GM19395 (cell line): Measurements from ENCODE around the gene GTSE1.
A peak's percentile ranks its signal among the peaks of the same experiment; 100 is the strongest.

ENCODE experiments used
- ATAC-seq: cut with Tn5 transposase; IDR thresholded peaks from one replicate; pipeline ENCODE4 v1.9.1; 2021; ENCODE audit warnings: mild to moderate bottlenecking, moderate library complexity; ENCODE audit not compliant: unreplicated experiment

Gene GTSE1

DNA sequence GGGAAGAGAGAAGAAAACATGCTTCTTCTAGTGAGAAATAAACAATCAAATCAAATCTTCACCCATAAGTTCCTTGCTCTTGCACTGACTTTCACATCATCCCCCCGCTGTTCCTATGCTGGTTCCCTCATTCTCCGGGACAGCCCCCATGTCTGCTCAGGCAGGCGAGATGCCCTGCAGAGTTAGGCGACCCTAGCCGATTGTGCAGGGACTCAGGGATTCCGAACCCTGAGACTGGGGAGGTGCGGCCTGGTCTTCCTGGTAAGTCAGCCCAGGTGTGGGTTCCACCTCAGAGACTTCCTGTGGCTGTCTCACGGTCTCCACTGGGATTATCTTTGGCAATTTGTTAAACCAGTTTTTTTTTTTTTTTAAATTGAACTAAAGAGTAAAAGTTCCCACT lies 22.3 kb upstream of the GTSE1 start:
- no peak for ATAC-seq

DNA sequence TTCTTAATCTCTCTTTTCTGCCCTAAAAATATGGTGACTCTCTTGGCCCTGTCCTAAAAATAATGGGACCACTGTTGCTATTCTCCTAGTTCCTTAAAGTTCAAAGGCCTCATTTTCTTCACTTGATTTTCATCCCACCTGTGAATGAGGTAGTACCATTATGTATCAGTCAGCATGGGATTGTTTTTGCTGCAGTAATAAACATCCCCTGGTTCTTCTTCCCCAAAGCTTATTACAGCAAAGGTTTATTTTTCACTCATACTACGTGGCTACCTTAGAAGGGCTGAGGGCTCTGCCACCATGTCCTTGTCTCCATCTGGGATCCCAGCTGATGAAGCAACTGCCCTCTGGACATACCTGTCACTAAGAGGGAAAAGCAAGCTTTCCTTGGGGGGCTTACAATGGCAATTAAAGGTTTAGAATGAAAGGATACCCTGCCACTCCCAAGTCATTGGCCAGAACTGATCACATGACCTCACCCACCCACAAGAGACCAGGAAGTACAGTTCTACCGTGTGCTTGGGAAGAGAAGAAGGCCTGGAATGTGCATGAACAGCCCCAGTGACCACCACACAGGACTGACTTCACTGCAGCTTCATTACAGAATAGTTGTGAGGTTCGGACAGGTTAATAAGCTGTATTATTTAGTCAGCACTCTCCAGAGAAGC lies 21.1 kb upstream of the GTSE1 start:
- no peak for ATAC-seq

DNA sequence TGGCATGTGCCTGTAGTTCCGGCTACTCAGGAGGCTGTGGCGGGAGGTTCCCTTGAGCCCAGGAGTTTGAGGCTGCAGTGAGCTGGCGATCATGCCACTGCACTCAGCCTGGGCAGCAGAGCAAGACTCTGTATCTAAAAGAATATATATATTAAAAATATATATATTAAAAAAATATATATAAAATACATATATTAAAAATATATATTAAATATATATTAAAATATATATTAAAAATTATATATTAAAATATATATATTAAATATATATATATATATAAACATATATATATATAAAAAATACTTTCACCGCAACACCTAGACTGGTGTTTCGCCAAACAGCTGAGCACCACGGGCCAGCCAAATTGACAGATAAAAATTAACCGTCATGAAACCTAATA lies 20.1 kb upstream of the GTSE1 start:
- ATAC-seq, result no peak

DNA sequence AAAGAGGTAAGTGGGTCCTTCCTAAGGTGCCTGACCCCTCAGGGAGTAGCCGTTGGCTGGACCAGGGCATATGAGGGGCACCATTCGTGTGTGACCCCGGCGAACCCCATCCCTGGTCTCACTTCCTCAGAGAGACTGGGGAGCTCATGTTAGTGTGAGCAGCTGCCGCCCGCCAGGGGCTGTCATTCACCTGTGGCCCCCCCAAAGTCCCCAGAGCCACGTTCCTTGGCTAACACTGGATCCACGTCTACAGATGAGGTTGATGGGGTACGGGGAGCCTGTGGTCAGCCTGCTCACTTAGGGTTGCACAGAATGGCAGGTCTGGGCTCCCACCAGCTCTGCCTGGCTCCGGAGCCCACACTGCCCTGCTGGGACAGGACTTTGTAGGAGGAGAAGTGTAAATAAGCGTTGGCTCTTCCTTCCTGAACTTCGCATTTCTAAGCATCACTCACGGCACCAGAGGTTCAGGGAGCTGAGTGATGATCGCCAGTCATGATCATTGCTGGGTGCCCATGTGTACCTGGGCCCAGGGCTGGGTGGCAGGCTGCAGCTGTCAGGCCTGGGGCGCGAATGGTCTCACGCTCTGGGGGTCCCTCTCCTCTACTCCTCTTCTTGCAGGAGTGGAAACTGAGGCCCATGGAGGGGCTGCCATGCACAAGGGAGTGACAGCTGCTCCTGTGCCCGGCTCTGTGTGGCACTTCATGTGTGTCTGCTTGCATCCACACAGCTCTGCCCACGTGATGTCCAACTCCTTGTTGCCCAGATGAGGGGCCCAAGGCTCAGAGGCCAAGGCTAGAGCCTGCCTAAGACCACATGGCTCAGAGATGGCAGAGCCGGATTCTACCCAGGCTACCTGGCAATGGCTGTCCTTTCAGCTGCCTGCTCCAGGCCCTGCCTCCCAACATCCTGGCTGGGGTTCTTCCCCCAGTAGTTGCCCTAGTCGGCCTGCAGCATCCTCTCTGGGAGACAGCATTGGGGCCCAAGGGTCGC lies 17.7 kb upstream of the GTSE1 start:
- ATAC-seq, result no peak

DNA sequence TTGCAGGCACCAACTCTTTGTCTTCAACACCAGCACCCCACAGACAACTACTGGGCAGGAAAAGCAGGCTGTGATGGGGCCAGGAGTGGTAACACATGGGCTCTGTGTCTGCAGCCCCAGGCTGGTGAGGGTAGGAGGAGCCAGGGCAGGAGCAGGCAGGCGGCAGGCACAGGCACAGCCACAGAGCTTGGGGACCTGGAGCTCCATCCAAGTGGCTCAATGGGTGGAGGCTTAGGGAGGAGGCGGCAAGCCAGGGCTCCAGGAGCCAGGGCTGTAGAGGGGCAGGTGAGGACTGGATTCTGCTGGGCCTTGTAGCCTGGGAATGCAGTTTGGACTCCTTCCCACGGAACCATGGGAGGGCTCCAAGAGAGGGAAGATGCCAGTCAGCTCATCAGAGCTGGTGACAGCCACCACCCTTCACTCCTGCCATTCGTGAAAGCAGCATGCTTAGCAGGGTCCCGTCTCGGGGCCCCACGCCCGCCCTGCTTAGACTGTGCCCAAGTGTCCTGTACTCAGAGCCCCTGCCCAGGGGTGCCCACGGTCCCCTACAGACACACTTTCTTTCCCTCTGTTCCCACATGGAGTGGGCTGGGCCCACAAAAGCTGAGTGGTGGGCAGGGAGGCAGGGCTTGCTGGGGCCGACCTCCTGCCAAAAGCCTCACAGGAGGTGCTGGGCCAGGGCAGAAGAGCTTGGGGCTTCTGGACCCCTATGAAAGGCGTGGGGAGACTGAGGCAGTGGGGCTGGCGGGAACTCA lies 16.4 kb upstream of the GTSE1 start:
- ATAC-seq, result no peak

DNA sequence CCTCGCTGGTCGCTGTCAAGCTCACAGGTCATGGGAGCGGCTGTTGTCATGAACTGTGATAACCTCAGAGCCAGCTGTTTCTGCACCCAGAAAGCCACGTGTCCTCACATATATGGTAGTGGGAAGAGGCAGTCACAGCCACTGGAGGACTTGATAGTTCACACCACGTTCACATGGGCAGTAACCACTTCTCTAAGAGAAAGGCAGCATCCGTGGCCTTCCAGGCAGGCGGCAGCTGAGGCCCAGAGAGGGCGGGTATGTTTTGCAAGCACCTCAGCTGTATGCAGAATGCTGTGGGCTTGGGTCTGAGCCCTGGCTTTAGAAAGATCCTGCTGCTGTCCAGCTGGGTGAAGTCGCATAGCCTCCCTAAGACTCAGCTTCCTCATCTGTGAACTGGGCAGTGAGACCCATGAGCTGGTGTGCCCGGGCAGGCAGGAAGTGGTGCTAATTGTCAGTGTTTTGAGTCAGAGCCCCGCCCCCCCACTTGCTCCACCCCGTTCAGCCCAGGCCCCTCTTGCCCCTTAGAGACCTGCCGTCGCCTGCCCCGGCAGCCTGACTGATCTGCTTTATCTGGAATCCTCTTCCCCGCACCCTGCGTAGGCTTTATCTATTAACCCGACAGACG lies 15.6 kb upstream of the GTSE1 start:
- ATAC-seq, result no peak

DNA sequence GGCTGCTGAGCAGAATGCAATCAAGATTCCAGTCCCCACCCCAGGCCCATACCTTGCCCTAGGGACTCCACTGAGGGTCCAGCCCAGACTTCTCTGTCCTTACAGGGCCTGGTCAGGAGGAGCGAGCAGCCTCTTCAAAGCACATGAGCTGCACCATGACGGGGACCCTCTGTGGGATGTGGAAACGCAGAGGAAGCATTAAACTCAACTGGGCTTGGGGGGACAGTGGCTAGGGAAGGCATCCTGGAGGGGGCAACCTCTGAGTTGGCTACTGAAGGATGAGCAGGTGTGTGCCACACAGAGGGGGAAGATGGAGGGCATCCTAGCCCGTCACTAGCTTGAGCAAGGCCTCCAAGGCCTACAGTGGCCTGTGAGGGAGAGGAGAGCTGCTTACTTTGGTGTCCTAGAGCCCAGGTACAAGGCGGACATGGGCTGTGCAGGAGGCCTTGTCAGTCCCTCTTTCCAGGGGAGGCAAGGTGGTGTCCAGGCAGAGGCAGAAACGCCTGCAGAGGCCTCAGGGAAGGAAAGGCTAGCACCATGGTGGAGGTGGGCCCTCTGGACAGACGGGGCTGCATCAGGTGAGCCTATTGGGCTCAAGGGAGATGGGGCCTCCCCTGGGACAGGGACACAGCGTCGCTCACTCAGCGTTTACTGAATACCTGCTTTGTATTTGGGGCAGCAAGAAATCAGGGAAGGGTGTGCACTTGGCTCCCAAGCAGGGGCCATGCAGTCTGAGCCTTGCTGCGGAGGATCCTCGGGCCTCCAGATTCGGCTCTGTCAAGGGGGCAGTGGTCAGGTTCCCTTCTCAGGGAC lies 14.6 kb upstream of the GTSE1 start:
- ATAC-seq, result no peak

DNA sequence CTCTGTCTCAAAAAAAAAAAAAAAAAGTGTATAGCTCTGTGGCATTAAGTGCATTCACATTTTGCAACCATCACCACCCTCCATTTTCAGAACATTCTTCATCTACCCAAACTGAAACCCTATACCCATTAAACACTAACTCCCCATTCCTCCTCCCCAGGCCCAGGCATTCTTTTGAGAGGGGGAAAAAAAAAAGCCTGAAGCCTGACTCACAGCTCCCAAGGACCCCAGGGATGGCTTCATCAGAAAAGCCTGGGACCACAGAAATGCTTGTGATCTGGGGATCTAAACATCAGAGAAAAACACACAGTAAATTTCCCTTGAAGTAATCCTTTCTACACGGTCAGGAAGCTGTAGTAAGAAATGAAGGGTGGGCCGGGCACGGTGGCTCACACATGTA lies 10.7 kb upstream of the GTSE1 start:
- no peak for ATAC-seq

DNA sequence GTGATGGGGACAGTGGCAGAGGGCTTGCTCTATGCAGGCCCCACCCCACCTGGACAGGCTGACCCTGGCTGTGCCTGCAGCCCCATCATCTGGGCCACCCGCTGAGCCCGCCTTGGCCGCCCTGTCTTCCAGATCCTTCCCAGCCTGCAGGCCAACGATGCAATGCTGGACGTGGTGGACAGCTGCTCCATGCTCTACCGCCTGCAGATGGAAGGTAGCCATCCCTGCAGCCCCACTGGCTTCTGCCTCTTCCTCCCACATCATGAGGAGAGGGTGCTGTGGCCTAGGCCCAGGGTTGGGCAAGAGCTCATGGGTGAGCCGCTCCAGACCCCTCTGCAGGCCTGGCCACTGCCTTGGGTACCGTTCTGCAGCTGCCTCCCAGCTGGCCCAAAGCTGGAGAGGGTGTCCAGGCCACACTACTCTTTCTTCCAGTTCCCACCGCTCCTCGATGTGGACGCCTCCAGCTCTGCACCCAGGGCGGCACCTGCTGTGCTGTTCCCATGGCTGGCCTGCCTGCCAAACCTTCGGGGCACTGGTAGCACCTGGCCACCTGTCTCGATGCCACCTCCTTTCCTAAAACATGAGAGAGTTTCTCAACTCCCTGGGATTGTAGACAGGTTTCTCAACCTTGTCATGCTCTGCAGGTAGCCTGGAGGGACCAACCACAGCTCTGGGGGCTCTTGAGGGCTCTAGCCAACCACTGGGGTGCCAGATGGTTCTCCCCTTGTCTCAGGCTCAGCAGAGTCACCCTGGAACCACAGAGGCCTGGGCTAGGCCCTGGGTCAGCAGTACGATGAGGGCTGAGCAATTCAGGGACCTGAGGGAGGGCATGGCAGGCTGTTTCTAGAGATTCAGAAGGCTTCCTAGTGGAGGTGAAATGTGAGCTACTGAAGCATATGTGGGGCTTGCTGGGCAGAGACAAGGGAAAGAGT lies 9.5 kb upstream of the GTSE1 start:
- ATAC-seq, result no peak

DNA sequence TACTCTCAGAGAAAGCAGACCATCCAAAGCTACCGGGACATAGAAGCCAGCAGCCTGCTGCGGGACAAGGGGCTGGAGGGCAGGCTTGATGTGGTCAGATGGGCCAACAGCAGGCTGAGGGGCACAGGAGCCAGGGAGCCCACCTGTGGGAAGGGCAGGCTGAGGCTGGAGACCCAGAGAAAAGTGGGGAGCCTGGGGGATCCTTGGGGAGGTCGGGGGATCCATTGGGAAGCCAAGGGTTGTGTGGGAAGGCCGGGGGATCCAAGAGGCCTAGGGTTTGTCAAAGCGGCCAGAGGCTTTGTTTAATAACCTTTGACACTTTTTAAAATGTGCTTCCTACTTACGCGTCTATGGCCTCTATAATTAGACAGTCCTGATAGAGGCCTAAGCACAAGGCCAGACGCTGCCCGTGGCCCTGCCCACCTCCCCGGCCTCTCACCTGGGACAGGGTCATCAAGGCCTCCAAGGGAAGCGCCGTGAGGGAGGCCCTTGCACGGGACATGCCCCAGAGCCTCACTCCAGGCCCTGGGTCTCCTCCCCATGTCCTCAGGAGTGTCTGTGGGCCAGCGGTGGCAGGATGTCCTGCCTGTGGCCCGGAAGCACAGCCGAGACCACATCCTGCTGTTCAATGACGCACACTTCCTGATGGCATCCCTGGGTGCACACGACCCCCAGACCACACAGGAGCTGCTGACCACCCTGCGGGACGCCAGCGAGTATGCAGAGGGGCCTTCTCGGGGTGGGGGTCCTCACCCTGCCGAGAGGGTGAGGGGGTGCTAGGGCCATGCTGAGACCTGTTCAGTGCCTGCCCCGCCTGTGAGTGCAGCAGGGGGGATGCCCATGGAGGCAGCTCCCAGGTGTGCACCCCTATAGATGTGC lies 8.6 kb upstream of the GTSE1 start:
- ATAC-seq, result peak; percentile 71

DNA sequence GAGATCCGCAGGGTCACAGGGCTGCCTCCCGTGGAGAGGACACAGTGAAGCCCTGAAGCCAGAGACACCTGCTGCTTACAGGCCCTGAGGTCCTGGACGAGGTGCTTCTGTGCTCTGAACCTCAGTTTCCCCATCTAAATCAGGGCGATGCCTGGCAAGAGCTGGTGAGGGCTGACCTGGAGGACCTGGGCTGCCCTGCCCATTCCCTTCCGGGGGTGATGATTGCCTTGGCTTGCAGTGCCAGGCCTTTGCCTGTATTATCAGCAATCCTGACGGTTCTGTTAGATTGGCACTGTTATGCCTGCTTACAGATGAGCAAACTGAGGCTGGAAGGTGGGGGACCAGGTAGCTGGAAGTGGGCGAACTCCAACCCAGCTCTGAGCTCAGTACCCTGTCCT lies 7.8 kb upstream of the GTSE1 start:
- no peak for ATAC-seq

DNA sequence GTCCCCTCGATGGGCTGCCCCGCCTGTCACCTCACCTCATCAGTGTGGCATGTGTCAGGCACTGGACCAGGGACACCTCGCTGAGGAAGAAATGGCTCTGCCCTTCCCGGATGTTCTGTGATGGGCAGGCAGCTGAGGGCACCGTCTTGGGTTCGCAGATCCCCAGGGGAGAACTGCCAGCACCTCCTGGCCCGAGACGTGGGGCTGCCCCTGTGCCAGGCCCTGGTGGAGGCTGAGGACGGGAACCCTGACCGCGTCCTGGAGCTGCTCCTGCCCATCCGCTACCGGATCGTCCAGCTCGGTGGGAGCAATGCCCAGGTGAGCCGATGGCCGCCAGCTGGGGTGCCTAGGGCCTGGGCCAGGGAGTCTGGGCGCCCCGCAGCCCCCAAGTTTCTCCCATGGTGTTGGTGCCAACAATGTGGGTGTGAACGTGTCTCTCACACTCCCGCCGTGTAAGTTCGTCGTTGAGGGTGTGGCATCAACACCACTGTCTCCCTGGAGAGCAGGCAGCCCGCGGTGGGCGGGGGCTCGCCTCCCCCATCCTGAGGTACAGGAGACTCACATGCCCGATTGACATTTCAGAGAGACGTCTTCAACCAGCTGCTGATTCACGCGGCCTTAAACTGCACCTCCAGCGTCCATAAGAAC lies 7.3 kb upstream of the GTSE1 start:
- no peak for ATAC-seq

DNA sequence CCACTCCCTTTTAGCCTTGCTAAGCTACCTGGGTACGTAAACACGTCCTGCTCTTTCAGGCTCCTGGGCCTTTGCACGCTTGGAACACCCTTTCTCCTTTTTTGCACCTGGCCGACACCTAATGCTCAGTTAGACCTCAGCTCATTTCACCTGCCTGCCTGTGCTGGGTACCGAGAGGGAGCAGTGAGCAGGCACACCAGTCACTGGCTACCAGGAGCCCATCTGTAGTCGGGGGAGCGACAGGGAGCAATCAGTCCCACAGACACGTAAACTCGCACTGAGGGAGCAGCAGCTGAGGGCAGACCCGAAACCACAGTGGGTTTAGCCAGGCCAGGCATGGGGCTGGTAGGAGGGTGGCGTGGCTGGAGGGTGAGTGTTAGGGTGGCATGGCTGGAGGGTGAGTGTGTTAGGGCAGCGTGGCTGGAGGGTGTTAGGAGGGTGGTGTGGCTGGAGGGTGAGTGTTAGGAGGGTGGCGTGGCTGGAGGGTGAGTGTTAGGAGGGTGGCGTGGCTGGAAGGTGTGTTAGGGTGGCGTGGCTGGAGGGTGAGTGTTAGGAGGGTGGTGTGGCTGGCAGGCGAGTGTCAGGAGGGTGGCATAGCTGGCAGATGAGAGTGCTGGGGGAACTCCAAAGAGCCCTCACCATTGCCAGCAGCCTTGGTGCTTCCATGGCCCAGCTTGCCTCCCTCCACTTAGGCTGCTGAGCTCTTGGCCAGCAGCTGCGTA lies 6.4 kb upstream of the GTSE1 start:
- ATAC-seq, result no peak

DNA sequence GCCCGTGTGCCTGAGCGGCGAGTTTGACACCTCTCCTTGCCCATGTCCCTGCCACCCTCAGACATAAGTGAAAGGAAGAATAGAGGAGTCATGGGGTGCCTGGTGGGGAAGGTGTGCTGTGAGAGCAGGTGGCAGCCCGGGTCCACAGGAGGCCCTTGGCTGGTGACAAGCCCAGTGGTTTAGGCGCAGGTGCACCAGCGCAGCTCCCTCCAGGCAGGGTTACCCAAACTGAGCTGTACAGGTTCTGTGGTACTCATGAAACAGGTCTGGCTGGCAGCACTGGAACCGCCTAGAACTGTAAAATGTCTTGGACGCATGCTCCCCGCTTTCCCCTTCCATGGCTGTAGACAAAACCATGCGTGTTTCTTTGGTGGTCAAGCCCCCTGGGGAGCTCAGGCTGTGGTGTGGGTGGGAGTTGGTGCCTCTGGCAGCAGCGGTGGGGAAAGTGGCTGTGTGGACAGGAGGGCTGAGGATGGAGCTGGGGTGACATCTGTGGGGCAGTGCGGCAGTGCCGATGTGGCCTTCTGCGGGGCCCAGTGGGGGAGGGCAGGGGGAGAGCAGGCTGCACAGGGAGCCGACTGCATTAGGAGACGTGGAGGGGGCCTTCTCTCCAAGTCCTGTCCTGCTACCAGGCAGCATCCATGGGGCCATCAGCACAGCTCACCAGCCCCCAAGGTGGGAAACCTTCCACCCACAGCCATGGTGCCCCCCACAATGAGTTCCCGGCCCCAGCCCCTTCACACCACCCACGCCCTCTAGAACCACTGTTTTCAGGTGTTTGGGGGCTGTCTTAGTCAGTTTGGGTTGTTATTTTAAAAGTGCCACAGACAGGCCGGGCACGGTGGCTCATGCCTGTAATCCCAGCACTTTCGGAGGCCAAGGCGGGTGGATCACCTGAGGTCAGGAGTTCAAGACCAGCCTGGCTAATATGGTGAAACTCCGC lies 5.6 kb upstream of the GTSE1 start:
- no peak for ATAC-seq

DNA sequence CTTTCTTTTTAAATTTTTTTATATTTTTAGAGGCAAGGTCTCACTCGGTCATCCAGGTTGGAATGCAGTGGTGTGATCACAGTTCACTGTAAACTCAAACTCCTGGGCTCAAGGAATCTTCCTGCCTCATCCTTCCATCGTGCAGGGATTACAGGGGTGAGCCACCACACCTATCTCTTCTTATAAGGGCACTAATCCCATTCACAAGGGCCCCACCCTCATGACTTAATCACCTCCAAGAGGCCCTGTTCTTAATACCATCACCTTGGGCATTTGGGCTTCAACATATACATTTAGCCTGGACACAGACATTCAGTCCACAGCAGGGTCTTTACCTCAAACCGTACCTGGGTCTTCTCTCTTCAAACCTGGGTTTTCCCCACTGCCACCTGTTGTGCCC lies 4.5 kb upstream of the GTSE1 start:
- no peak for ATAC-seq

DNA sequence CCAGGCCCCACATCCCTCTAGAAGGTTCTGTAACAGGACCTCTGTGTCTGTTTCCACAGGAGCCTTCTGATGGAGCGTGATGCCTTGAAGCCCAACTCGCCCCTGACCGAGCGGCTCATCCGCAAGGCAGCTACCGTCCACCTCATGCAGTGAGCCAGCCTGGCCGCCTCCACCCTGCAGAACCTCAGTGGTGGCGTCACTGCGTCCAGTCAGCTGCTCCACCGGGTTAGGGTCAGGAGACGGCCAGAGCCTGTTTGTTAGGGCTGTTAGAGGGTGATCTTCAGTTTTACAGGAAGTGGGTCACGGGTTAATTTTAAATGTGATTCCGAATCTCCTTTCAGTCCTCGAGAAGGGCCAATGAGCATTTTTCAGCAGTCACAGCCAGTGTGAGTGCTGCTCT lies 3.9 kb upstream of the GTSE1 start:
- no peak for ATAC-seq
